Adipose tissue (tissue), 3 donors: ENCODE measurements around the gene ASB16. TPM values are rescaled to one million over a fixed set of nuclear protein-coding genes. Genes with fewer than 3 reads are reported as not detected.
A peak's percentile ranks its signal among the peaks of the same experiment; 100 is the strongest.

ENCODE experiments used
- H3K27ac ChIP-seq: one replicate; pipeline ENCODE4 v1.5.1; 2013; ENCODE audit warnings: low read depth, low read length
- WGBS, 3 donors: extraction: QIAGEN DNeasy Blood & Tissue Kit; methylation state at CpG; one replicate each; pipeline ENCODE4 v1.1.7; 2013; 5-methylcytosine and 5-hydroxymethylcytosine counted together
- polyA plus RNA-seq, 3 donors: library from polyadenylated mRNA; stranded (reverse); fragments of 200-250 nt; gene quantifications; one replicate each; pipeline ENCODE4 v1.2.3, GENCODE V29; 2013
- donor health status: healthy with polysubstance abuse.
- donor health status: Bipolar disorder and iron deficiency.
- donor health status: healthy.

The ASB16 gene
- polyA plus RNA-seq, 3 donors: 0.13 to 0.92 TPM; not detected in 1

DNA sequence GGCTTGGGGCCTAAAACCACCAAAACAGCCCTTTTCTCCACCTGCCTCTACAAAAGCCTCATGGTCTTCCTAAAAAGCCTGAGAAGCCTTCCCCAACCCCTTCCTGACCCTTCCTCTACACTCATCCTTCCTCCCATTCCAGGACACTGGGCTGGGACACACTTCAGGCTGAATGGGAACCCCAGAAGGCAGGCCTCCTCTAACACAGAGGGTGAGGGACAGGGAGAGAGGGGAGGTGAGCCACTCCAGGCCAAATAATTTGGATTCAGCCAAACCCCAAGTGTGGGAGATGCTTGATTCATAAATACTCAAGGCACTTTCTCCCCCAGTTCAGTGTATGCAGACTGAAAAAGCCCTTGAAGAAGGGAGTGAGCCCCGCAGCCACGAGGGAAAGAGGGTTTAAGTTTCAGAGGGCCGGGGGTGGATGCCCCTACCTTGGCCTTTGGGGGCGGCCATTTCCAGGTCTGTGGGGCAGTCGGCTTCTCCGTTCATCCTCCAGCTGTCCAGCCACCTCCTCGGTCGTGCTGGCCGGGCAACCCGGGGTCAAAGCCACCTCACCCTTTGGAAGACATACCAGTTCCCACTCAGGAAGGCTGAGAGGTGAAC is 47.3 kb downstream of the ASB16 start:
- 4 to 7% (median 5%) methylated on average over 10 of the region's 10 CpGs for WGBS, 3 donors
- no peak overlapping the region for H3K27ac ChIP-seq

DNA sequence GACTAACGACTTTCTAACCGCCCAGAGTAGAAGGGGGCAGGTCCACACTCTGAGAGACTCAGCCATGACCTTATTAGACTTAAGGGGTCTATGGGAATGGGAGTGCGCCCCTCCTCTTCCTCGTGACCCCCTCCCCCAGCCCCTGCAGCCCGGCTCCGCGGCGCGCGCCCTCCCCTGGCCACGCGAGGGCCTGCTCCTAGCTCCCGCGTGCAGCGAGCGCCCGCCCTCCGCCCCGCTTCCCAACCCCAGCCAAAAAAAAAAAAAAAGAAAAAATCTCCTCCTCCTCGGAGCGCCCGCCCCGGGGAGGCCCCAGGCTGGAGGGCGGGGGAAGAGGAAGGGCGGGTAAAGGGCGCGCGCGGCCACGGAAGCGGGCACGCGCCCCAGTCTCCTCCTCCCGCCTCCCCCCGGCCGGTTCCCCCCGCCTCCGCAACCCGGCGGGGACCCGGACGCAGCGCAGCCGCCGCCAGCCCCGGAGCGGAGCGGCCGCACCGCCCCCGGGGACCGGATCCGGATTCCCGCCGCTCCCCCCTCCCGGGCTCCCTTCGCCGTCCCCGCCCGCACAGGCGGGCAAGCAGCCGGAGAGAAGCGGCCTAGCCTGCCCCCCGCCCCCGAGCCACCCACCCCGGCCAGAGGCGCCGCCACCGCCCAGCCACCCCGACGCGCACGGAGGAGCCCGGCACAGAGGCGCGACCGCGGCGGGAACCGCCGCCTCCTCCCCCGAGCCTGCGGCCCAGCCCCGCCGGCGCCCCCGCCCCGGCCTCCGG is 48.0 kb downstream of the ASB16 start:
- WGBS, 3 donors: 0 to 1% (median 0%) methylated on average over 47 to 81 of the region's 89 CpGs
- H3K27ac ChIP-seq: peak overlapping the region; percentile 79

DNA sequence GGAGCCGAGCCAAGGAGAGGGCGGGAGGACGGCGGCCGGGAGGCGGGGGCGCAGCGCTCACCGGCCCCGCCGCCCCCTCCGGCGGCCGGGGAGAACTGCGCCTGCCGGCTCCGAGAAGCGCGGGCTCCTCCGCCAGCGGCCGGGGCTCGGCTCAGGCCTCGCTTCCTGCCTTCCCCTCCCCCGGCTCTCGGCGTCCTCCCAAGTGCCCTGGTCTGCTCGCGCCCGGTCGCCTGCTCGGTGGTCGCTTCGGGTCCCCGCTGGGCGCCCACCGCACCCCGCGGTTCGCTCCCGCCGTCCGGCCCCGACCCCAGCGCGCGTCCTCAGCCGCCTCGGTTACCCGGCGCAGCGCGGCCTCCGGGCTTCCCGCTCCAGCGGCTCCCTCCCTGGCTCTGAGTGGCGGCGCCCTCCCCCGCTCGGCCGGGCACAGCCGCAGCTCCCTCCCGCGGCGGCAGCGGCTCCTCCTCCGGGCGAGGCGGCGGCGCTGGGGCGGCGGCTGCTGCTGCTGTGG is 48.7 kb downstream of the ASB16 start:
- 0 to 1% (median 1%) methylated on average over 38 to 60 of the region's 73 CpGs for WGBS, 3 donors

DNA sequence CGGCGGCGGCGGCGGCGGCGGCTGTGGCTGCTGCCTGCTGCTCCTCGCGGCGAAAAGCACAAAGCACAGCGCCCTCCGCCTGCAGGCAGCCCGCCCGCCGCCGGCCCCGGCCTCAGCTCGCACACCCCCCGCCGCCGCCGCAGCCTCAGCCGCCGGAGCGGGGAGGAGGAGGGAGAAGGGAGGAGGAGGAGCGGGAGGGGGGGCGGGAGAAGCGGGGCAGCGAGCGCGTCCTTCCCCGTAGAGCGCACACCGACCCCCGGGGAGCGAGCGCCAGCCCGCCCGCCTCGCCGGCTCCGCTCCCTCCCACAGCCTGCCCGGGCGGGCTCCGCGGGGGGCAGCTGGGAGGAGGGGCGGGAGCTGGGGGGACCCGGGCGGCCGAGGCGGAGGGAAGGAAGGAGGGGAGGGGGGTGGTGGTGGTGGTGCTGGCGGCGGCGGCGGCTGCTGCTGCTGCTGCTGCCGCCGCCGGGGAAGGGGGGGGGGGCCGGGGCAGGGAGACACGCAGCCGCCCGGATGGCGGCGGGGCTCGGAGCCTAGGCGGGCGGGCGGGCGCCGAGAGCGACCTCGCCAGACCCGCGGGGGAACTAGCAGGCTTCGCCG is 49.2 kb downstream of the ASB16 start, which contains the start of gene UBTF:
Gene UBTF (minus strand): TSS at position 60 of the 597 bp plus-strand sequence. CDS start 1,446 bp downstream, outside the sequence.
- H3K27ac ChIP-seq: peak within 1 kb of the TSS; percentile 79
- WGBS, 3 donors: 0 to 1% methylated on average over 27 to 59 of the region's 76 CpGs; no CpG with 5 or more reads in 1 of the 3 donors

More for the DNA sequence above, 48.7 kb downstream of the ASB16 start:
- H3K27ac ChIP-seq: peak overlapping the region; percentile 79

DNA sequence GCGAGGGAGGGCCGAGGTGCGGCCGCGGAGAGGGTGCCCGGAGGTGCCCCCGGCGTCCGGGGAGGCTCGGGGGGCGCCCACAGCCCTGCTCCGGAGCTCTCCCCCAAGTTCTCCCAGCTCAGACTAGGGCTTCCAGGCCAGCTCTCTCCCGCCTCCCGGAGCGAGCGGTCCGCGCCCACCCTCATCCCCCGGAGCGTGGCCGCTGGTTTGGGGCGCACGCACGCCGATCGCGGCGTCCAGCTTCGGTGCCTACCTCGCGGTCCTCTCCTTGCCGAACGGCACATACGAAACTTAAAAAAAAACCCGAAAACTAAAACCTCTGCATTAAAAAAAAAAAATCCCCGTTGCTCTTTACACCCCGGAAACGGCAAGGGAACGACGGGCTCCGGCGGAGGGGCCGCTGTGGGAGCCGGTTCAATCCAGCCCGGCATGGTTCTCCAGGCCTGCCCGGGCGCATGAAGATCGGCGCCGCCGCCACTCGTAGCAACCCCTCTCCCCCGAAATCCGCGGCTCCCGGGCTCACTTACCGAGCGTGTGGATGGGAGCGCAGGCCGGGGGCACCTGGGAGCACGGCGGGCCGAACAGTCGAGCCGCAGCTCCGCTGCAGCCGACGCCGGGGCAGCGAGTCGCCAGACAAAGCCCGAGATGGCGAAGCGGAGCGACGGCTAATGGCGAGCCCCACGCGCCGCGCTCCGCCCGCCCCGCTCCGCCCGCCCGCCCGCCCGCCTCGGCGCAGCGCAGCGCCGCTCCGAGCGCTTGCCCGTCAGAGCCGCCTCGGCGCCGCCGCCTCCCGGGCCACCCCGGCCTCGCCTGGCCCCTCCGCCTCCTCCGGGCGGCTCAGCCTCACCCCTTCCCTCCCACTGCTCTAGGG is 49.9 kb downstream of the ASB16 start:
- H3K27ac ChIP-seq: peak overlapping the region; percentile 40
- WGBS, 3 donors: 0 to 1% (median 0%) methylated on average over 80 to 108 of the region's 108 CpGs

DNA sequence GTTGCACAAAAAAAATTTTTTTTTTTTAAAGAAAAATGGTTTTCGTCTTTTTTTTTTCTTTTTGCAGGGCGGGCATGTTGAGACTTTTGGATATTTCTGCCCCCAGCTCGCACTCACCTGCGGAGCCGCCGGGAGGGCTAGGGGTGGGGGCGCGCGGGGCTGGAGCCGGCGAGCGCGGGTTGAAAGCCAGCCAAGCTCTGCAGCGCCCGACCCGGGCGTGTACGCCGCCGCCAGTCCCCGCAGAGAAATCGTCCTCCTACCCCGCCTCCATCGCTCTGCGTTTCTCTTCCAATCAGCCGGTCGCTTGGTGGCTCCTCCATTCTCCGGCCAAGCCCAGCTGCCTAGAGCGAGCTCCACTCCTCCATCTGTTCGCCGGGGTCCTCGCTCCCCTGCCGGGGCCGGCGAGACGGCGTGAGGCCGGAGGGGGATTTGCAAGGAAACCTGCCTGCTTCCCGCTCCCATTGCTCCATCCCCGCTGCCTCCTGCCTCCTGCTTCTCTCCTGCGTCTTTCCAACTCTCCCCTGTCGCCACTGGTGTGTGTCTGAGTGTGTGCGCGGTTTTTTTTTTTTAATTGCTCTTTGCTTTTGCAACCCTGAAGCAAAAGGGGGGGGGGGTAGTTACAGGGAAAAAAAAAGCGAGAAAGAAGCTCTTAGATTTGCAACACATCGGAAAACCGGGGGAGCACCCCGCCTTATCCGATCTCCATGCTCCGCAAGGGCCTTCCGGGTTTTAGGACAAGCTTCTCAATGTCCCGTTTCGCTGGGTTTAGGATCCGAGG is 50.8 kb downstream of the ASB16 start:
- peak overlapping the region; percentile 26 for H3K27ac ChIP-seq
- WGBS, 3 donors: 0 to 1% (median 1%) methylated on average over 52 to 54 of the region's 54 CpGs

DNA sequence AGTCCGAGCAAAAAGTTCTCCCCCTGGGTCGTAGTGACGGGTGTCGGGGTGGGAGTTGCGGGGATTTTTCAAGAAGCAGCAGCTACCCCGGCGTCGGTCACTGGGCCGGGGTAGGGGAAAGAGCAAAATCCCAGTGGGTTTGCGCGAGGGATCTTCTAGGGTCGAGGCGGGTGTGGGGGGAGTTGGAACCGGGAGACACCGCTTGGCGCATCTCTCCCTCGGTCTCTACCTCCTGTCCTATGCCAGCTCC is 51.3 kb downstream of the ASB16 start:
- 0 to 2% (median 0%) methylated on average over 17 of the region's 17 CpGs for WGBS, 3 donors
- H3K27ac ChIP-seq: no peak overlapping the region

DNA sequence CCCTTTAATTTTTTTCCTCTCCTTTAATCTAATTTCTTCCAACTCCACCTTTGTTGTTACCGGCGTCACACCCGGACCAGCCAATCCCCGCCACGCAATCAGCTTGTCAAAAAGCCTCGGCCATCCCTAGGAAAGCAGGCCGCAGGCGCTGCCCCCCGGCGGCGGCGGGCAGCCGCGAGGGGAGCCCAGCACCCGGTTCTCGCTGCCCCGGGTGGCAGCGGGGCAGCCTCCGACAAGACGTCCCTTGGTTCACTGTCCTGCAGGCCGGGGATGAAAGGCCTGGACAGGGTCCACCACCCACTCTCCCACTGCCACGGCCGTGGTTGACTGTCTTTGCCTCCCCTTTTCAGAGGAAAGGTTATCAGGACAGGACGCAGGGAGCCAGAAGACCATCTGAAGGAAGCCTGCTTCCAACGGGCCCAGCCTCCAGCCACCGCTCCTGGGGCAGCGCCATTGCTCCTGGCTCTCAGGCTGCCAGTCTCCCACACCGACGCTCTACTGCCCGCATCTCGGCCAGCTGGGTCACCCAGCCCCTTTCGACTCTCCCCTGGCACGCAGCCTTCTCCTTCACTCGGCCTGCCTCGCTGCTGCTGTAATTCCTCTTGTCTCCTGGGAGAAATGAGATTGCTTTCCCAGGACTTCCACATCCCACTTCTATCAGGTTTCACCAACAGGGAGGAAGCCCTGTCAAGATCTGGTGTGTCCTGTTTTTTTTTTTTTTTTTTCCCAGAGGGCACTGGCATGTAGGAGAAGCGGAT is 51.8 kb downstream of the ASB16 start:
- no peak overlapping the region for H3K27ac ChIP-seq
- 1 to 4% (median 3%) methylated on average over 32 to 36 of the region's 36 CpGs for whole genome bisulfite sequencing, 3 donors

DNA sequence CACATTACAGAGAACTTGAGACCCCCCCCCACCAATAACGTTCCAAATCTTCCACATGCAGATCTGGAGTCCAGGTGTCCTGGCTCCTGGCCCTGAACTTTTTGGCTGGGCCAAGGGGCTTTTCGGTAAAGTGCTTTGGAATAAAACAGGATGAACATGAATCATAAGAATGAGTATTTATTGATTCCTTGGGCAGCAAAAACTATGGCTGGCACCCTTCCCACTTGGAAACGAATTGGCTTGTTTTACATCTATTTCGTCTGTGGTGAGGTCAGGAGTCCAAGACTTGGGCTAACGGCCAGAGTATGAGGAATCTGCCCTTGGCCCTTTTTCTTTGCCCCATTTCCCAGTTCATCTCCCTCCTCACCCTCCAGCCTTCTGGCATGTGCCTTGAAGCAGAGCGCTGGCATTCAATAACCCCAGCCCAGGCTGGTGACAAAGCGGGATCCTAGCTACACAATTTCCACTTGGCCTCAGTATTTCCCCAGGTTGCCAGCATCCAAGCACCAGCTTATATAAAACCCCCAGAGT is 53.1 kb downstream of the ASB16 start:
- no peak overlapping the region for H3K27ac ChIP-seq
- 12 to 47% (median 34%) methylated on average over 7 of the region's 7 CpGs for WGBS, 3 donors

Other genes with a start within 250 kb of the ASB16 start
- 10 to 100 TPM in 1 of 3 donors, not detected in 2; 89.3 TPM for gene PPY, start 228.2 kb upstream of the ASB16 start, polyA plus RNA-seq
- gene PYY, start 216.8 kb upstream of the ASB16 start, polyA plus RNA-seq: not detected
- 1 to 10 TPM in 1 of 3 donors, under 1 TPM in 2; 0.34 to 1.0 (median 0.45) TPM for gene NAGS, start 166.1 kb upstream of the ASB16 start, polyA plus RNA-seq
- gene TMEM101, start 155.7 kb upstream of the ASB16 start, polyA plus RNA-seq: 10 to 100 TPM; 18.7 to 35.4 (median 22.9) TPM
- 10 to 100 TPM; 13.7 to 30.6 (median 28.6) TPM for gene LSM12, start 104.0 kb upstream of the ASB16 start, polyA plus RNA-seq
- gene G6PC3, start 100.0 kb upstream of the ASB16 start, polyA plus RNA-seq: 10 to 100 TPM; 39.4 to 85.3 (median 39.5) TPM
- gene HDAC5, start 47.1 kb upstream of the ASB16 start, polyA plus RNA-seq: 10 to 100 TPM; 19.3 to 37.6 (median 34.1) TPM
- 1 to 10 TPM in 2 of 3 donors, under 1 TPM in 1; 0.37 to 2.7 (median 2.6) TPM for gene HROB, start 28.8 kb upstream of the ASB16 start, polyA plus RNA-seq
- 10 to 100 TPM; 20.7 to 33.5 (median 28.7) TPM for gene TMUB2, start 16.3 kb downstream of the ASB16 start, polyA plus RNA-seq
- gene ATXN7L3, start 29.2 kb downstream of the ASB16 start, polyA plus RNA-seq: 10 to 100 TPM; 14.5 to 34.8 (median 28.1) TPM
- gene UBTF, start 49.0 kb downstream of the ASB16 start, polyA plus RNA-seq: 10 to 100 TPM; 28.2 to 40.9 (median 35.3) TPM
- under 1 TPM in 1 of 3 donors, not detected in 2; 0.10 TPM for gene SLC4A1, start 97.4 kb downstream of the ASB16 start, polyA plus RNA-seq
- gene RUNDC3A, start 137.9 kb downstream of the ASB16 start, polyA plus RNA-seq: 1 to 10 TPM in 1 of 3 donors, under 1 TPM in 1, not detected in 1; 0.25 to 4.2 TPM
- 10 to 100 TPM; 86.9 to 90.1 (median 87.2) TPM for gene SLC25A39, start 154.1 kb downstream of the ASB16 start, polyA plus RNA-seq
- gene GRN, start 174.6 kb downstream of the ASB16 start, polyA plus RNA-seq: 100 to 1,000 TPM in 2 of 3 donors, 10 to 100 TPM in 1; 65.3 to 151 (median 104) TPM
- under 1 TPM; 0.30 to 1.00 (median 0.90) TPM for gene FAM171A2, start 193.1 kb downstream of the ASB16 start, polyA plus RNA-seq
- 1 to 10 TPM in 1 of 3 donors, under 1 TPM in 2; 0.35 to 1.1 (median 0.90) TPM for gene ITGA2B, start 218.9 kb downstream of the ASB16 start, polyA plus RNA-seq